Stimulated activated naive CD4-positive, alpha-beta T cell treated with Interleukin-2 at 50 U/mL for 16 hours (primary cell): ENCODE results near the gene SPPL3.
"Not testable (repeated sequence)": the region's sequence is repeated elsewhere in the genome, so short reads cannot be mapped to it uniquely, and the experiment has no call there.

Experiments
- DNase-seq: peaks from one replicate; lab custom pipeline; 2025; lab: John Stamatoyannopoulos, UW

The SPPL3 gene

DNA sequence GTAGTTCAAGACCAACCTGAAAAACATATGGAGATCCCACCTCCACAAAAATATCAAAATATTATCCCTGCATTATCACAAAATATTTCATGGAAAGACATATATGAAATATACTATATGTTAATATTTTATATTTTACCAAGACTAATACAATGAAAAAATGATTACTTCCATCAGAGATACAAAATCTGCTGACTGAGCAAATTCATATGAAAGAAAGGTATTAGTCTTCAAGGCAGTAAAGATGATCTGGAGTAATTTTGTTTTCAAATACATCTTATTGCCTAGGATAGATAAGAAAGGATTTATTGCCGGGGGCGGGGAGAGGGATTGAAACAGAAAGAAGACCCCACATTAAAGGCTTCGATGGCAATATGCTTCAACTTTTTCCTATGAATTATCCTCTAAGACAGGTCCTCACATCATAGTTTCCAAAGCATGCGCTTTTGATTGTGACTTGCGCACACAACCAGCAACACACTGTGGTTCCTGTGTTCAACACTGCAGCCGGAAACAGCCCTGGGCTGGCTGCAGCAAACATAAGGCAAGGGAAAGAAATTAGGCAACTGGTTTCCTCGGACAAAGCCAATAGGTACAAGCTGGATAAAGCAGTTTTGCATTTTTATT lies 83.2 kb downstream of the SPPL3 start:
- peak; percentile 44 for DNase-seq

DNA sequence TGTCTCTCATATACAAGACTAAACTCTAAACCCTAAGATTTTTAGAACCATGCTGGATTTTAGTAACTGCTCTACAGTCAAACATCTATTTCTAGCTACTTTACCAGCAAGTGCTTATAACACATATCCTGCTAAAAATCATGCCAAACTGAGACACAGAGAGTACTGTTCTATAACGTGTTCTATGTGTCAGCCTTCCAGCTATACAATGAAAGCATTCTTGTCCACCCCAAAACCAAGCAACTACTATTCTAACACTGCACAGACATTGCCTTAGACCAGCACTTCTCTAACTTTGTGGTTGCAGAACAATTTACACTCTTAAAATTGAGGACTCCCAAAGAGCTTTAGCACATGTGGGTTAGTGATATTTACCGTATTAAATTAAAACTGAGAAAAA lies 85.7 kb downstream of the SPPL3 start:
- no peak for DNase-seq

DNA sequence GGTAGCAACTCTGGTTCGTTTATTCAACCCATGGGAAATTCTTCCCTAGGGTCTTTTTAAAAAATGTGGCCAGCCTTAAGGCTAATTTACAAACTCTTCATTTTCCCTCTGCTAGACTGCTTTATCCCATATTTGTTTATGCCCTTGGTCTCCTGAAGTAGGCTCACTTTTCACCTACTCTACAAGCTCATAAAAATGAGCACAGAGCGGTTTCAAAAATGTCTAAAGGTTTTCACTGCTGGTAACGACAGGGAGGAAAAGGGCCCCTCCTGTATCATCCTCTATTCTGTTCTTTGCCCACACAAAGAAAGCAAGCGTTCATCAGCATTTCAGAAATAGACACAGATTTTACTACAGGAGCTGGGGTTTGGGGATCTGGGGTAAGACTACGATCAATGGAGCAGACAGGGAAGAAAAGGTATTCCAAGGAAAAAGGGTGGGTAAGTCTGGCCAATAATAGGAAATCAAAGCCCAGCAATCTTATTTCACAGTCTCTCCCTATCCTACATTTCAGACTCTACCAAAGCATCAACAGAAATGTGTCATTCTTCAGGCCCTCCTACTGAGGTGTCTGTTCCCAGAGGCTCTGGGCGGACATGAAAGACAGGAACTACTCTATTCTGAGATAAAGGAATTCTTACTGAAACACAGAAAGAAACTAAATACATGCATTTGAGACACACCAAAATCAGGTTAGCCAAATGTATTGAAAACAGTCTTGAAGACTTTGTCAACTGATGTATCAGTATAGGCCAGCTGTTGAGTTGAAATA lies 86.4 kb downstream of the SPPL3 start:
- no peak for DNase-seq

DNA sequence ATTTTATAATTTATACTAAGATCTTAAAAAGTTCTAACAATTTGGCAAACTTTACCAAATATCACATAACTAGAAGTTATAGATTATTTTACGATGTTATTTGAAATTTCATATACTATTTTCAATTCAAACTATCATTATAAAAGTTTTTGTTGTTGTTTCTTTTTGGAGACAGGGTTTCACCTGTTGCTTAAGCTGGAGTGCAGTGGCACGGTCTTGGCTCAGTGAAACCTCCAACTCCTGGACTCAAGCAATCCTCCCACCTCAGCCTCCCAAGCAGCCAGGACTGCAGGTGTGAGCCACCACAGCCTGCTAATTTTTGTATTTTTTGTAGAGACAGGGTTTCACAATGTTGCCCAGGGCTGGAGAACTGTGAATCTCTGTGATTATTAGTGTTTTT lies 87.8 kb downstream of the SPPL3 start:
- DNase-seq = no peak

DNA sequence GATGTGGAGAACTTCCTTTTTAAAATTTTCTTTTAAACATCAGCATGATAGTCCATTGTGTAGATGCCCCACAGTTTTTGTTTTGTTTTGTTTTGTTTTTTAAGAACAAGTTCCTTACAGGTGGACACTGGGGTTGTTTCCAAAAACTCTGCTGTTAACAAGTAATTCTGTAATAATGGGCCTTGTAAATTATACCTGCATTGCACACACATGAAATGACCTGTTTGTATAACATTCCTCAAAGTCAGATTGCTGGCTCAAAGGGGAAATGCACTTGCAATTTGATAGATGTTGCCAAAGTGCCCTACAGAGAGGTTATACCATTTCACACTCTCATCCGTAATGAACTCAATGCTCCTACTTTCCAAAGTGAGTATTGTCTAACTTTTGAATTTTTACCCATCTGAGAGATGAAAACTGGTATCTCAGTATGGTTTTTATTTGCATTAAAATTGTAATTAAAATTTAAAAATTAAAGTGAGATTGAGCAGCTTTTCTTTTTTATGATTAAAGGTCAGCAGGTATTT lies 89.2 kb downstream of the SPPL3 start:
- no peak for DNase-seq

DNA sequence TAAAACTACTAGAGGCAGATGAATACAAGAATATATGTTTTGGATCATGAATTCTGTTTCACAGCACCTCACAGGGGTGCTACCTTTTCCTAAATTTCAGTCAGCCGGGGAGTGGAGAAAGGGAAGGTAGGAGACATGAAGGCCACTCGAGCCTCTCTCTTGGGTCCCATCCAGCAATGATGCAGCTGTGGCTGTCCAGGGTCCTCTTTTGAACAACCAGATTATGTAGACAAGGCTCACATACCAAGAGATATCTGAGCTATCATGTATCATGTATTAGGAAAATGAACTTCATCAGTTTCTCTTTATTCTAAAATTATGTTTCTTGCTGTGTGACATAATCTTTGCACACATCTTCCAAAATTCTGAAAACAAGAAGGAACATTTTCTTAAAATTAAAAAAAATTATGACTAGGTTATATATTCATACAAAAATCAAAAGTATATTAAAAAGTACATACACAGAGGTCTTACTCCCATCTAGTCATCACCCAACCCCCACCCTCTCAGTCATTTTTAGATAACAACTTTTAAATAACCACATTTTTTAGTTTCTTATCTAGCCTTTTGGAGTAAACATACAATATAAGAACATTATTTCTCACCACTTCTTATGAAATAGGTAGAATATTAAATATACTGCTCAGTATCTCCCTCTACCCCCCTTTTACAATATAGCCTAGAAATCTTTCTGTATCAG lies 89.8 kb downstream of the SPPL3 start:
- DNase-seq = no peak

DNA sequence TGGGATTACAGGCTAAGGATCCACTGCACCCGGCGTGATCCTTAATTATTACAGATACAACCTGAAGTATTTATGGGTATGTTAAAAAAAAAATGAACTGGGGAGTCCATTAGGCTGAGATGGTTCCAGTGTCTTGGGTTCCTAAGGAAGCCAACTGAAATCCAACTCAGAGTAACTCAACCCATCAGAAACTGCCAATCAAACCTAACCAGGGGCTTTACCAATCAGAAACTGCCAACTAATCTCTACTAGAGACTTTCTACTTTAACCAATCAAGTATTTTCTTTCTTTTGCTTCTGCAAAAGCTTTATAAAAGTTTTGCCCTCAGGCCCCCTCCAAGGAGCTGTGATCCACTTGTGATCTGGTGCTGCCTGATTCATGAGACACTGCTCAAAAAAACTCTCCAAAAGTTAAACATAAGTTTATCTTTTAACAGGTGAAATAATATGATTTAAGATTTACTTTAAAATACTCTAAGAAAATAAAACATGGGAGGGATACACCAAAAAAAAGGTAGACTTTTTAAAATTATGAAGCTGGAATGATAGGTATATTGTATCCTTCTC lies 90.5 kb downstream of the SPPL3 start:
- no peak for DNase-seq

DNA sequence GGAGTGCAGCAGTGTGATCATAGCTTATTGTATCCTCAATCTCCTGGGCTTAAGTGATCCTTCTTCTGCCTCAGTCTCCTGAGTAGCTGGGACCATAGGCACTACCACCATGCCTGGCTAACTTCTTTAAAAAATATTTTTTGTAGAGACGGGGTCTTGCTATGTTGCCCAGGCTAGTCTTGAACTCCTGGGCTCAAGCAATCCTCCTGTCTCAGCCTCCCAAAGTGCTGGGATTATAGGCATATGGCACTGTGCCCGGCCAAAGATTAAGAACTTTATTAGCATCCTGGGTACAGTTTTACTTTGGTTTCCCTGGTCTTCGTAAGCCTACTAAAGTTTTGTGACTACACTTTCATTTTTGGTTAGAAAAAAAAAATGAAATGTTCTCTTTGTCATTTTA lies 94.1 kb downstream of the SPPL3 start:
- no peak for DNase-seq

DNA sequence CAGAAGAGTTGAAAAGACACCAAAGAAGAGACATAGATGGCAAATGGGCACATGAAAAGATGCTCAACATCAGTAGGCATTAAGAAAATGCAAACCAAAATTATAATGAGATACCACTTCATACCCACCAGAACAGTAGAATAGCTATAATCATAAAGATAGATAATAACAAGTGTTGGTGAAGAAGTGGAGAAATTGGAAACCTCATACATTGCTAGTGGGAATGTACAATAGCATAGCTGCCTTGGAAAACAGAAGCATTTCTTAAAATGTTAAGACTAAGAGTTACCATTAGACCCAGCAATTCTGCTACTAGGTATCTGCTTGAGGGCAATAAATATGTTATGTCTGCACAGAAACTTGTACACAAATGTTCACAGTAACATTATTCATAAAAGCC lies 99.7 kb downstream of the SPPL3 start:
- no peak for DNase-seq

DNA sequence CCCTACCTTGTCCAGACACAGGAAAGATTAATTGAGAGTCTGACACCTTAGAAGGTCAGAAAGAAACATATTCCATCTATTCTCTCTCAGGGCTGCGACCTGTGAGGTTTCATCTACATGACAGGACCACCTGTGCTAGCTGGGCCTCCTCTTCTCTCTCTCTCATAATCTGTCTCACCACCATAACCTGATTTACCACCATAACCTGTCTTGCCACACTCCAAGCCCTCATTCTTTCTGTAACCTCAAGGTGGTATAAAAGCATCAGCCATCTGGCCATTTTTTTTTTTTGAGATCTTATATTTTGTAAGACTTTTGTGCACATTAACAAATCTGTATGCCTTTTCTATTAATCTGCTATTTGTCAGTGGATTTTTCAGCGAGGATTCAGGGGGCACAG lies 103.0 kb downstream of the SPPL3 start:
- no peak for DNase-seq

DNA sequence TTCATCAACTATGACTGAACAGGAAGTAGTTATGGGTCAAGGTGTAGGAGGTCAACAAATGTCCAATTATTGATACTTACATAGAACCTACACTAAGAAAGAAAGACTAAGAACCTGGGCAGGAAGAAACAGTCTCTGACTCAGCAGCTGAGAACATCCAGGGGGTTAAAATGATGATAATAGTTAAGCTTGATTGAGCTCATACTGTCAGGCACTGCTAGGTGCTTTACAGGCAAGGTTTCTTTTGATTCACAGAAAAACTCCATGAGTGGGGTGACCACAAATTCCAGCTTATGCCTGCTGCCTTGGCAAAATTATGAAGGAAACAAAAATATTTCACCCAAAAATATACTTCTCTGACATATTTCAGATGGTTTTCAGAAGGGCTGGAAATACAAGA lies 103.5 kb downstream of the SPPL3 start:
- DNase-seq = no peak

DNA sequence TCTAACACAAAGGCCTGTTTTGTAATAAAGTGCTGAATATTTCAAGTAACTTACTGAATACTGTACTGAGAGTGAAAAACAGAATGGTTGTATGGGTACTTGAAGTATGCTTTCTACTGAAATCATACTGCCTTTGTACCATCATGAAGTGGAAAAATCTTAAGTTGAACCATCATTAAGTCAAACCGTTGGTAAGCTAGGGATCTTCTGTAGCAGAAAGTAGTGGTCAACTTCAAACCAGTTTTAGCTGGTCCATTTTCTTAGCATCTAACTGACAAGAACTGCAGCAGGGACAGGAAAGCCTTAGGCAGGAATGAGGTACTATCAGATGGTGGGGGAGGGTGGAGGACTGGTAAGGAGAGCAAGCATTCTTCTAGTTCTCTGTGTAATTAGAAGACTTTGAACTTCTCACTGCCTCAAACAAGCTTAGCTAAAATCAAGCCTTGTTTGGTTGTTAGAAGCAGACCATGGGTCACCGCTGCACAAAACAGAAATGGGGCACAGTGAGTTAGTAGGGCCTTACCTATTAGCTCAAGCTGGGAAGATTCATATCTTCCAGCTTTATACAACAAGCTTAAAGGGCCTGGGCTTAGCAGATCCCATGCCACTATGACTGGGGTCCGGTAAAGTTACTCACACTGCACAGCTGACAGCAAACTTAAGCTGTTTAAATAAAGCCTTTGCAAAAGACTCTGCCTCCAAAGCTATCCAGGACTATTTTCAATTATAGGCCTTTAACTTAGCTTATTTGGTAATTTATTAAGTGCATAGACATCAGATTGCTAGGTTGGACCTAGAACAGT lies 104.7 kb downstream of the SPPL3 start:
- no peak for DNase-seq

DNA sequence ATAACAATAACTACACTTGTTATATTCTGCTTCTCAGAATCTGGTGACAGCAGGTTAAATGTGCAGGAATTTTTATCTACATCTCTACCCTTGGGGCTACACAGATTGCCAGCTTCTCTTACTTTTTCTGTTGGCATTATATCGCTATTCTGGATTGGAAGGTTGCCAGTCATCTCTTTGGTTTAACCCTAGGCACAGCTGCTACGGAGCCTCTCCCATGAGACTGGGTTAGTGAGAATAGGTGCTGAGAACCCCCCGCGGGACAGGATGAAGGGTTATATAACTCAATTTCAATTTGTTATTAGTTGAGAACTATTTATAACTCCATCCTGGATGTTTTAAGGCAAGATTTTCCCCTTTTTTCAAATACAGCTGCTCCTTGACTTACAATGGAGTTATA lies 105.5 kb downstream of the SPPL3 start:
- DNase-seq = no peak

DNA sequence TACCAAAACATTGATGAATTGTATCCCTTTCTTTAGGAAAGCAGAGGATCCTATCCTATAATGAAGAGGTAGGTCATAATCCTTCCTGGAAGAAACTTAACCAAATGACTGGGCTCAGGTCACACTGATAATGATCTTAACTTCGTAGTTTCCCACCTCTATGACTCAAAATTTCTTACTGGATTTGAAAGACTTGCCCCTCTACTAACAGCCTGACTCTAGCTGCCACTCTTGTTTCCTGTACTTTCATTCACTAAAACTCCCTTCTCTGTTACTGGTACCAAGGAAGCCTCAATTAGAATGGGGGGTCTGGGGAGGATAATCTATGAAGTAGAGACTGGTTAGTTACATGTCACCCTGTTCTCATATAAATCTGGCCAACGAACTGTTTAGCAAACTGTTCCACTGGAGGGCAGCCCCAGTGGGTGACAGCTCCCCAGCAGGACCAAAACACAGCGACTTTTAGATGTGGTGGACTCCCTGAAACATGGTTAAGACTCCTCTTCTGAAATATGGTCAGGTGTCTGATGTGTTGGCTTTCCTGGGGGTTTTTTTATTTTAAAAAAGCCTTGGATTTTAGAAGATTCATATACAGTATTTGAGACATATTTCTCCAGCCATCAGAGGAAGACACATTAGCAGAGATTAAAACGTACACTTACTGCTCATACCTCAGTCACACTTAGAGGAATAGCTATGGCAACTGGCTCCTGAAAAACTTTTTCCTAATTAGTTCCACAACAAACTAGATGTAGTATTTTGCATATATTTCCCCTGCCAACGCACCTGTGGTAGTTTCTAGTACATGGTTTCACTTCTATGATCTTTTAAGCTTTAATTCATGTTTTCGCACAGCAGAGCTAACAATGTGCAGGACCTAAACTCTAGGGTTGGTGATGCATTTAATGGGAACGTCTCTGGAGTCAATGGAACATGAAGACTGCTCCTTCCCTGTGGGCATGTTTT lies 106.2 kb downstream of the SPPL3 start:
- no peak for DNase-seq

DNA sequence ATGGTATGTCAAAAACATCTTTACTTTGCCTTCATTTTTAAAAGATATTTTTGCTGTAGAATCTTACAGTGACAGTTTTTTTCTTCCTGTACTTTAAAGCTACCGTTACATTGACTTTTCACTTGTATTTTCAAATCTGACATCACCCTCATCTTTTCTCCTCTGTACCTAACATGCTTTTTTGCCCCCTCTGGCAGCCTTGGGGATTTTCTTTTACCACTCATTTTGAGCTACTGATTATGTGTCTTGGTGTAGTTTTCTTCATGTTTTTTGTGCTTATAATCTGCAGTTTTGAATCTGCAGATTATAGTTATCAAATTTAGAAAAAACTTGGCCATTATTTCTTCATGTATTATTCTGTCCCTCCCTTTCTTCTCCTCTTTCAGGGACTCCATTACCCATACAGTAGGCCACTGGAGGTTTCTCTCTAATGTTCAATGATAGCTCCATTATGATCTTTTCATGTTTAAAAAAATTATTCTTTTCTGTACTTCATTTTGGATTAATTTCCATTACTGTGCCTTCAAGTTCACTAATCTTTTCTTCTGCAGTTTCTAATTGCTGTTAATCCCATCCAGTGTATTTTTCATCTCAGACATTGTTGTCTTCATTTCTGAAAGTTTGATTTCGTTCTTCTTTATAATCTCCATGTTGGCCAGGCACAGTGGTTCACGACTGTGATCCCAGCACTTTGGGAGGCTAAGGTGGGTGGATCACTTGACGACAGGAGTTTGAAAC lies 108.5 kb downstream of the SPPL3 start:
- no peak for DNase-seq

DNA sequence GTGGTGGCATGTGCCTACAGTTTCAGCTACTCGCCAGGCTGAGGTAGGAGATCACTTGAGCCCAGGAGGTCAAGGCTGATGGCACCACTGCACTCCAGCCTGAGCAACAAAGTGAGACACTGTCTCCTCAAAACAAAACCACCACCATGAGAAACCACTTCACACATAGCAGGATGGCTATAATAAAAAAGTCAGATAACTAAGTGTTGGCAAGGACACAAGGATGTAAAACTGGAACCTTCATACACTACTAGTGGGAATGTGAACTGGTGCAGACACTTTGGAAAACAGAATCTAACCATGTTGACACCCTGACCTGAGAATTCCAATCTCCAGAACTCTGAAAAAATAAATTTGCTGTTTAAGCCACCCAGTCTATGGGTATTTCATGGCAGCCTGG lies 110.8 kb downstream of the SPPL3 start:
- no peak for DNase-seq

DNA sequence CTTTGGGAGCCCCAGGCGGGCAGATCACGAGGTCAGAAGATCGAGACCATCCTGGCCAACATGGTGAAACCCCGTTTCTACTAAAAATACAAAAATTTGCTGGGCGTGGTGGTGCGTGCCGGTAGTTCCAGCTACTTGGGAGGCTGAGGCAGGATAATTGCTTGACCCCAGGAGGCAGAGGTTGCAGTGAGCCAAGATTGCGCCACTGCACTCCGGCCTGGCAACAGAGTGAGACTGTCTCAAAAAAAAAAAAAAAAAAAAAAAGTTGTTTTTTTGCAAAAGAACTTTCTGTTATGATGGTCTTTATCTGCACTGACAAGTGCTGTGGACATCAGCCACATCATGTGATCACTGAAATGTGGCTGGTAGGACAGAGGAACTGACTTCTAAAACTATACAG lies 111.7 kb downstream of the SPPL3 start:
- DNase-seq = not testable (repeated sequence)

DNA sequence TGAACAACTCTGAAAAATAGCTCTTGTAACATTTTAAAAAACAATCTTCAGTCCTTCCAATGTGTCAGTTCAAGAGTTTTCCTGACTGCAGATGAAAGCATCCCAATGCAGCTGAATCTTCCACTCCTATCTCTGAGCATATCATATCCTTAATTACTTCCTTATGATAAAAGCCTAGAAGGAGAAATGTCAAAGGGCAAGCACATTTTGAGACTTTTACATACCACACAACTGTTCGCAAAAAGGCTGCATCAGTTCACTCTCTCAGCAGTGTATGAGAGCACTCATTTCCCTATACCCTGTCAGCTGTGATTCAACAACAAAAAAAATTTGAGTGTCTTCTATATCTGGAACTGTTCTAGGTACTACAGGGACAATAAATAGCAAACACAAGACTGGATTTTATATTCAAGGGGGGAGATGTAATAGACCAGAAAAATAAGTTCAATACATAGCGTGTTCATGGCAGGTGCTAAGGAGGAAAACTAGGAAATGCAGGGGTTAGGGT lies 112.4 kb downstream of the SPPL3 start:
- DNase-seq = no peak

DNA sequence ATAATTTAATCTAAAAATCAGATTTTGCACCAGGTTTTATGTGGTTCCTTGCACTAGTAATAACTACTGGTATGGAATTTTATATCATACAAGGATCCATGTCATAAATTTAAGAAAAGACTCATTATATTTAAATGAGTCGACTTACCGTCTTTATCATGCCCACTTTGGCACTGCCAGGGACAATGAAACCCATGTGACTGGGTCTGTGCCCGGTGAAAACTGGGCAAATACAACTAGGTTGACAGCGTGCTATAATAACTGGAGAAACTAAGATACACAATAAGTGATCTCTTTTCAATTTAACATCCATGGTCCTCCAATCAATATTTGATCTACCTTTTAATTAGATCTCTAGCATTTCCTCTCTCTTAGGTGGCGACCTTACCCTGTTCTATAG lies 114.0 kb downstream of the SPPL3 start:
- DNase-seq = no peak

DNA sequence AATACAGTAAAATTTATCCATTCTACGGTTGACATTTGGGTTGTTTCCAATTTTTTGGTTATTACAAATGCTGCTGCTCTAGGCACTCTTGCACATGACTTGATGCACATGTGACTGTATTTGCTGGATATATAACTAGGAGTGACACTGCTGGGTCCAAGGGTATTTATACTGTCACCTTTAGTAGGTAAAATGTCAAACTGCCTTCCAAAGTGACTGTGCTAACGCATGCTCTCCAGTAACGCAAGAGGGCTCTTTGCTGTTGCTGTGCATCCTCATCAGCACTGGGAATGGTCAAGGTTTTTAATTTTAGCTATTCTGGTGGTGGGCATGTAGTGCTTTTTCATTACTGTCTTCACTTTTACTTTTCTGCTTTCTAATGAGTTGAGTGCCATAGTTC lies 116.3 kb downstream of the SPPL3 start:
- no peak for DNase-seq
